Measurements from ENCODE around the gene EXOSC10. TPM values are rescaled to one million over a fixed set of nuclear protein-coding genes. Genes with fewer than 3 reads are reported as not detected.

EXOSC10 gene
- polyA plus RNA-seq, 1 donor (not counting 4 experiments of a cell fraction or from before 2014, with no cell fraction given), result 61.2 TPM

DNA sequence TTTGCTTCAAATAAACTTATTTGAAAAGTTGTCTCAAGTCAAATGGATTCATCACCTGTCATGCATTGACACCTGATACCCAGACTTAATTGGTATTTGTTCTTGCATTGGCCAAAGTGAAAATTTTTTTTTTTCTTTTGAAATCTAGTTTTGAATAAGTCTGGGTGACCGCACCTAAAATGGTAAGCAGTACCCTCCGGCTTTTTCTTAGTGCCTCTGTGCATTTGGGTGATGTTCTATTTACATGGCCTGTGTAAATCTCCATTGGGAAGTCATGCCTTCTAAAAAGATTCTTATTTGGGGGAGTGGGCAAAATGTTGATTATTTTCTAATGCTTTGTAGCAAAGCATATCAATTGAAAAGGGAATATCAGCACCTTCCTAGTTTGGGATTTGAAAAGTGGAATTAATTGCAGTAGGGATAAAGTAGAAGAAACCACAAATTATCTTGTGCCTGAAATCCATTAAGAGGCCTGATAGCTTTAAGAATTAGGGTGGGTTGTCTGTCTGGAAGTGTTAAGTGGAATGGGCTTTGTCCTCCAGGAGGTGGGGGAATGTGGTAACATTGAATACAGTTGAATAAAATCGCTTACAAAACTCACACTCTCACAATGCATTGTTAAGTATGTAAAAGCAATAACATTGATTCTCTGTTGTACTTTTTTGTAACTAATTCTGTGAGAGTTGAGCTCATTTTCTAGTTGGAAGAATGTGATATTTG lies 75.4 kb downstream of the EXOSC10 start:
- H3K36me3 ChIP-seq (ENCODE audit: control insufficient read depth in 2 of 2, extremely low read depth in 1 of 2, insufficient read depth in 2 of 2, low read length in 2 of 2), result peaks cover 20 to 53% of the 10 kb centered on the region in 2 experiments
- H3K4me3 ChIP-seq (ENCODE audit: control insufficient read depth in 2 of 3, extremely low read depth in 1 of 3, insufficient read depth in 2 of 3, low read depth in 1 of 3, low read length in 3 of 3), result no peak overlapping the region
- FAIRE-seq (no peak), DNase-seq (ENCODE audit: low read depth, low spot score) (no peak)
- dilution Hi-C loops (cut with MboI; ENCODE audit: extremely low pct_ligation_motif_present, low sequenced_read_pairs), result no loop called here
- no peaks in the 10 kb centered on the region for H3K9me3 ChIP-seq (ENCODE audit: control insufficient read depth, low read depth, low read length)
- H4K20me1 ChIP-seq (ENCODE audit: control insufficient read depth, extremely low read depth, insufficient read depth, low read length), result peaks cover 7% of the 10 kb centered on the region
- peaks cover 16% of the 10 kb centered on the region for H3K4me1 ChIP-seq (ENCODE audit: control insufficient read depth, extremely low read depth, insufficient read depth, low read length)
- TF ChIP-seq EZH2 (IDR thresholded peaks at IDR 0.05; ENCODE audit: low read length) (no peak), CTCF (optimal IDR thresholded peaks at IDR 0.05 in 1 of 3, IDR thresholded peaks at IDR 0.05 in 1 of 3, conservative IDR thresholded peaks at IDR 0.05 in 1 of 3; ENCODE audit: extremely low read depth in 1 of 3, insufficient read depth in 2 of 3, low read length in 3 of 3) (no peak)
- H3K4me2 ChIP-seq (ENCODE audit: control insufficient read depth, extremely low read depth, insufficient read depth, low read depth, low read length), result no peak overlapping the region
- no peaks in the 10 kb centered on the region for H3K27me3 ChIP-seq (ENCODE audit: control insufficient read depth, extremely low read depth, insufficient read depth, low read length)
- H3K27ac ChIP-seq (ENCODE audit: control insufficient read depth, insufficient read depth, low read length), result no peak overlapping the region
- no peak overlapping the region for H3K9ac ChIP-seq (ENCODE audit: control insufficient read depth, extremely low read depth, insufficient read depth, low read length)
- no peak overlapping the region for H2AFZ ChIP-seq (ENCODE audit: control insufficient read depth, low read length)
- H3K9me1 ChIP-seq (ENCODE audit: control insufficient read depth, extremely low read depth, insufficient read depth, low read length), result peaks cover 3% of the 10 kb centered on the region
- H3K79me2 ChIP-seq (ENCODE audit: control insufficient read depth, insufficient read depth, low read length), result peaks cover 23% of the 10 kb centered on the region

- H3K9ac ChIP-seq (ENCODE audit: control insufficient read depth, extremely low read depth, insufficient read depth, low read length), result no peak overlapping the region
Measured at GRCh38 chr1:11023201-11023600, 76.5 kb downstream of the EXOSC10 start.

More at GRCh38 chr1:11023201-11023600, 76.5 kb downstream of the EXOSC10 start:
- H3K4me1 ChIP-seq (ENCODE audit: control insufficient read depth, extremely low read depth, insufficient read depth, low read length), result peaks cover 16% of the 10 kb centered on the region
- no peak overlapping the region for H3K27ac ChIP-seq (ENCODE audit: control insufficient read depth, insufficient read depth, low read length)
- dilution Hi-C loops (cut with MboI; ENCODE audit: extremely low pct_ligation_motif_present, low sequenced_read_pairs), result no loop called here
- H3K4me2 ChIP-seq (ENCODE audit: control insufficient read depth, extremely low read depth, insufficient read depth, low read depth, low read length), result no peak overlapping the region
- no peaks in the 10 kb centered on the region for H3K27me3 ChIP-seq (ENCODE audit: control insufficient read depth, extremely low read depth, insufficient read depth, low read length)
- H3K9me3 ChIP-seq (ENCODE audit: control insufficient read depth, low read depth, low read length), result no peaks in the 10 kb centered on the region
- H4K20me1 ChIP-seq (ENCODE audit: control insufficient read depth, extremely low read depth, insufficient read depth, low read length), result peaks cover 11% of the 10 kb centered on the region
- no peak for TF ChIP-seq EZH2 (IDR thresholded peaks at IDR 0.05; ENCODE audit: low read length)
- TF ChIP-seq CTCF (optimal IDR thresholded peaks at IDR 0.05 in 1 of 3, IDR thresholded peaks at IDR 0.05 in 1 of 3, conservative IDR thresholded peaks at IDR 0.05 in 1 of 3; ENCODE audit: extremely low read depth in 1 of 3, insufficient read depth in 2 of 3, low read length in 3 of 3), result no peak
- FAIRE-seq (no peak), DNase-seq (ENCODE audit: low read depth, low spot score) (no peak)
- H3K36me3 ChIP-seq (ENCODE audit: control insufficient read depth in 2 of 2, extremely low read depth in 1 of 2, insufficient read depth in 2 of 2, low read length in 2 of 2), result peaks cover 20 to 58% of the 10 kb centered on the region in 2 experiments
- H3K79me2 ChIP-seq (ENCODE audit: control insufficient read depth, insufficient read depth, low read length), result peaks cover 28% of the 10 kb centered on the region
- H3K4me3 ChIP-seq (ENCODE audit: control insufficient read depth in 2 of 3, extremely low read depth in 1 of 3, insufficient read depth in 2 of 3, low read depth in 1 of 3, low read length in 3 of 3), result no peak overlapping the region
- peaks cover 3% of the 10 kb centered on the region for H3K9me1 ChIP-seq (ENCODE audit: control insufficient read depth, extremely low read depth, insufficient read depth, low read length)
- no peak overlapping the region for H2AFZ ChIP-seq (ENCODE audit: control insufficient read depth, low read length)

All from keratinocyte (primary cell).